HepG2 (cell line): ENCODE data around the gene IRX3. TPM values are rescaled to one million over a fixed set of nuclear protein-coding genes. Genes with fewer than 3 reads are reported as not detected.

Source experiments
- ATAC-seq: fragments of 200-7000 bp; cut with Tn5 transposase; 3 replicates; pipeline ENCODE4 v1.9.1; 2020; ENCODE audit warnings: mild to moderate bottlenecking, moderate library complexity
- BruUV-seq: library from RNA; stranded (reverse); fragments of 400-500 nt; replicated peaks from 2 replicates; lab custom pipeline; 2021; lab: Mats Ljungman, UMichigan
- CTCF ChIA-PET: fragments of 300-600 bp; formaldehyde crosslinking; extraction: SDS; loops from one replicate; lab custom pipeline; 2021; ENCODE audit warnings: low total read pairs, inconsistent platforms, low intra/inter-chr PET ratio; lab: Yijun Ruan, JAX
- POLR2A ChIA-PET: fragments of 350-600 bp; sonication (Branson Sonifier 250); formaldehyde crosslinking; loops from one replicate; lab custom pipeline; 2020; ENCODE audit warnings: antibody characterized with exemption, inconsistent platforms; lab: Yijun Ruan, JAX
- DNase-seq: peaks from one replicate; pipeline ENCODE4 v3.0.0-alpha.2; 2015; ENCODE audit warnings: low spot score
- FAIRE-seq: peaks from 3 replicates; lab custom pipeline; 2011; peaks lifted over from hg19 to GRCh38; lab: Jason Lieb, UNC
- H2AFZ ChIP-seq: one replicate; pipeline ENCODE4 v1.6.1; 2011; ENCODE audit warnings: low read length, inconsistent platforms
- H3K27ac ChIP-seq: fragments of 300-600 bp; 3 replicates; pipeline ENCODE4 v1.8.0; 2011; ENCODE audit warnings: mixed run types, mild to moderate bottlenecking, mixed read lengths, low read length, inconsistent platforms; ENCODE audit not compliant: insufficient read depth; ENCODE audit errors: extremely low read length
- H3K27me3 ChIP-seq, 2 experiments: fragments of 200-600 bp in 1 of 2; 2 replicates in 1 of 2; 3 replicates in 1 of 2; pipeline versions ENCODE4 v1.6.0 to v1.8.0; 2011; ENCODE audit warnings: low read length in 2 of 2, mild to moderate bottlenecking in 2 of 2, moderate library complexity in 2 of 2, inconsistent platforms in 1 of 2; ENCODE audit not compliant: insufficient read depth in 2 of 2, control insufficient read depth in 1 of 2
- H3K36me3 ChIP-seq, 2 experiments: fragments of 200-600 bp in 1 of 2; replicated peaks in 1 of 2; 2 replicates in 1 of 2; 3 replicates in 1 of 2; pipeline versions ENCODE4 v1.5.1 to v1.8.0; 2011; ENCODE audit warnings: low read length in 2 of 2, inconsistent platforms in 1 of 2; ENCODE audit not compliant: insufficient read depth in 2 of 2, control insufficient read depth in 1 of 2
- H3K4me1 ChIP-seq: 2 replicates; pipeline ENCODE4 v1.5.1; 2012; ENCODE audit warnings: low read length, inconsistent platforms; ENCODE audit not compliant: insufficient read depth
- H3K4me2 ChIP-seq: 2 replicates; pipeline ENCODE4 v1.6.0; 2011; ENCODE audit warnings: low read depth, low read length, inconsistent platforms
- H3K4me3 ChIP-seq, 3 experiments: fragments of 200-600 bp in 1 of 3; sonication (generic), shearing (Covaris generic) in 1 of 3; replicated peaks in 1 of 3; 2 replicates each; pipeline ENCODE4 v1.5.1; 2011 to 2016; ENCODE audit warnings: low read length in 3 of 3, inconsistent platforms in 2 of 3, low read depth in 2 of 3, mild to moderate bottlenecking in 2 of 3, control low read depth in 1 of 3, mixed read lengths in 1 of 3; ENCODE audit not compliant: insufficient read depth in 1 of 3
- H3K79me2 ChIP-seq: one replicate; pipeline ENCODE4 v1.6.1; 2011; ENCODE audit warnings: low read length, inconsistent platforms; ENCODE audit not compliant: insufficient read depth
- H3K9ac ChIP-seq: 2 replicates; pipeline ENCODE4 v1.6.0; 2011; ENCODE audit warnings: mild to moderate bottlenecking, low read depth, low read length, inconsistent platforms; ENCODE audit not compliant: insufficient read depth
- H3K9me3 ChIP-seq: 2 replicates; pipeline ENCODE4 v1.5.1; 2012; ENCODE audit warnings: mild to moderate bottlenecking, low read length
- H4K20me1 ChIP-seq: 2 replicates; pipeline ENCODE4 v1.6.0; 2011; ENCODE audit warnings: inconsistent platforms, mild to moderate bottlenecking, low read length, moderate library complexity; ENCODE audit not compliant: insufficient read depth
- JDP2 ChIP-seq: sonication (generic); formaldehyde crosslinking; IDR thresholded peaks from 2 replicates; pipeline ENCODE4 v1.8.1; 2022; ENCODE audit warnings: missing genetic modification reagents, borderline replicate concordance
- SETDB1 ChIP-seq: sonication (generic); formaldehyde crosslinking; IDR thresholded peaks from 2 replicates; pipeline ENCODE4 v1.5.1; 2020; ENCODE audit warnings: missing genetic modification reagents, mild to moderate bottlenecking, borderline replicate concordance
- TGIF2 ChIP-seq: IDR thresholded peaks from 2 replicates; pipeline ENCODE4 v1.6.1; 2016; ENCODE audit warnings: control low read depth, missing compliant biosample characterization
- ZFX ChIP-seq: sonication (generic); formaldehyde crosslinking; IDR thresholded peaks from 2 replicates; pipeline ENCODE4 v1.4.0; 2020; ENCODE audit warnings: mild to moderate bottlenecking, low read depth, missing genetic modification reagents, moderate library complexity
- ZNF460 ChIP-seq: sonication (generic); formaldehyde crosslinking; IDR thresholded peaks from 2 replicates; pipeline ENCODE4 v1.5.1; 2020; ENCODE audit warnings: missing genetic modification reagents, mild to moderate bottlenecking, borderline replicate concordance
- ZNF496 ChIP-seq: sonication (generic); formaldehyde crosslinking; IDR thresholded peaks from 2 replicates; pipeline ENCODE4 v1.8.1; 2023; ENCODE audit warnings: mild to moderate bottlenecking, moderate library complexity, missing genetic modification reagents; ENCODE audit not compliant: insufficient replicate concordance
- ZNF563 ChIP-seq: sonication (generic); formaldehyde crosslinking; IDR thresholded peaks from 2 replicates; pipeline ENCODE4 v1.8.0; 2022; ENCODE audit warnings: mild to moderate bottlenecking, moderate library complexity, missing genetic modification reagents
- ZNF709 ChIP-seq: sonication (generic); formaldehyde crosslinking; IDR thresholded peaks from 2 replicates; pipeline ENCODE4 v1.5.0; 2020; ENCODE audit warnings: mild to moderate bottlenecking, missing genetic modification reagents
- WGBS: methylation state at CpG from one replicate; pipeline ENCODE4 v1.1.6; 2017; ENCODE audit warnings: low lambda C conversion rate; 5-methylcytosine and 5-hydroxymethylcytosine counted together
- in situ Hi-C: cut with HindIII; loops from 2 replicates; pipeline ENCODE4 v1.10.0; 2017; ENCODE audit warnings: low pct_unique_long_range_greater_than_20kb; ENCODE audit not compliant: extremely low pct_ligation_motif_present
- intact Hi-C: fragments of 100-400 bp; cut with micrococcal nuclease; formaldehyde crosslinking; loops from one replicate; pipeline ENCODE4 v1.10.0; 2022; ENCODE audit not compliant: unreplicated experiment
- polyA plus RNA-seq, 8 experiments: library from polyadenylated mRNA; depleted of rRNA in 3 of 8; stranded (reverse) in 7 of 8; unstranded in 1 of 8; fragments of >200 nt; fragmentation: Illumina TruSeq in 4 of 8; extraction: Trizol in 4 of 8; gene quantifications; 2 replicates each; pipeline versions ENCODE4 v1.2.1 to v1.2.3, GENCODE V29; 2011 to 2016; ENCODE audit warnings: low read depth in 4 of 8, missing spikeins in 1 of 8, mixed read lengths in 1 of 8; ENCODE audit not compliant: insufficient read depth in 1 of 8
- total RNA-seq, 5 experiments: library from RNA; depleted of rRNA; stranded (reverse); fragments of >200 nt; fragmentation: Illumina TruSeq; extraction: Trizol; gene quantifications; 2 replicates each; pipeline ENCODE4 v1.2.3, GENCODE V29; 2016; ENCODE audit warnings: low read depth in 1 of 5
- TF ChIP-seq, protein P1 (sequence below): sonication (generic); formaldehyde crosslinking; IDR thresholded peaks from 2 replicates; pipeline ENCODE4 v1.4.0; 2020; ENCODE audit warnings: missing genetic modification reagents, borderline replicate concordance
- TF ChIP-seq, protein P2 (sequence below): sonication (generic); formaldehyde crosslinking; IDR thresholded peaks from 2 replicates; pipeline ENCODE4 v1.9.0; 2021; ENCODE audit warnings: missing genetic modification reagents, borderline replicate concordance
- TF ChIP-seq, protein P3 (sequence below): sonication (generic); formaldehyde crosslinking; IDR thresholded peaks from 2 replicates; pipeline ENCODE4 v1.5.1; 2020; ENCODE audit warnings: missing genetic modification reagents, mild to moderate bottlenecking, borderline replicate concordance

IRX3 gene
- total and polyA plus RNA-seq, 2 of the 13 experiments (the other 11 are each of a cell fraction or from before 2014, with no cell fraction given) = 9.2 to 16.4 TPM

DNA sequence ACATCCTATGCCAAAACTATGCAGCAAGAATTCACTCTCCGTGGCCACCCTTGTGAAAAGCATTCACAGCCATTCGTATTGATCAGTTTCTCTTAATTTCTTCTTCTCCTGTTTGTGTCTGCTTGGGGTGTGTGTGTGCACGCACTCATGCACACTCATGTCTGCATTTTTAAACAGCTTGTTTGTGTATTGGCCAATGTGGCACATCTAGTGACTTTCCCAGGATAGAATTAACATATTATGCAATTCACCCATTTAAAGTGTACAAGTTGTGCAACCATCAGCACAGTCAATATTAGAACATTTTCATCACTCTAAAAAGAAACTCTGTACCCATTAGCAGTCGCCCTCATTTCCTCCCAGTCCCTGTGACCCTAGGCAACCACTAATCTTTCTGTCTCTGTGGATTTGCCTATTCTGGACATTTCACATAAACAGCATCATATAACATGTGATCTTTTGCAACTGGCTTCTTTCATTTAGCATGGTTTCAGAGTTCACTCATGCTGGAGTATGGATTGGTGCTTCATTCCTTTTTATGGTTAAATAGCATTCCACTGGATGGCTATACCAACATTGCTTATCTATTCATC is 20.1 kb downstream of the IRX3 start (continued):
- TF ChIP-seq, protein P1, sequence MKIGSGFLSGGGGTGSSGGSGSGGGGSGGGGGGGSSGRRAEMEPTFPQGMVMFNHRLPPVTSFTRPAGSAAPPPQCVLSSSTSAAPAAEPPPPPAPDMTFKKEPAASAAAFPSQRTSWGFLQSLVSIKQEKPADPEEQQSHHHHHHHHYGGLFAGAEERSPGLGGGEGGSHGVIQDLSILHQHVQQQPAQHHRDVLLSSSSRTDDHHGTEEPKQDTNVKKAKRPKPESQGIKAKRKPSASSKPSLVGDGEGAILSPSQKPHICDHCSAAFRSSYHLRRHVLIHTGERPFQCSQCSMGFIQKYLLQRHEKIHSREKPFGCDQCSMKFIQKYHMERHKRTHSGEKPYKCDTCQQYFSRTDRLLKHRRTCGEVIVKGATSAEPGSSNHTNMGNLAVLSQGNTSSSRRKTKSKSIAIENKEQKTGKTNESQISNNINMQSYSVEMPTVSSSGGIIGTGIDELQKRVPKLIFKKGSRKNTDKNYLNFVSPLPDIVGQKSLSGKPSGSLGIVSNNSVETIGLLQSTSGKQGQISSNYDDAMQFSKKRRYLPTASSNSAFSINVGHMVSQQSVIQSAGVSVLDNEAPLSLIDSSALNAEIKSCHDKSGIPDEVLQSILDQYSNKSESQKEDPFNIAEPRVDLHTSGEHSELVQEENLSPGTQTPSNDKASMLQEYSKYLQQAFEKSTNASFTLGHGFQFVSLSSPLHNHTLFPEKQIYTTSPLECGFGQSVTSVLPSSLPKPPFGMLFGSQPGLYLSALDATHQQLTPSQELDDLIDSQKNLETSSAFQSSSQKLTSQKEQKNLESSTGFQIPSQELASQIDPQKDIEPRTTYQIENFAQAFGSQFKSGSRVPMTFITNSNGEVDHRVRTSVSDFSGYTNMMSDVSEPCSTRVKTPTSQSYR = peak; percentile 57; the same call in 1 of the 2 replicates
- no peak; the same call in 1 of the 2 replicates for TF ChIP-seq TGIF2

DNA sequence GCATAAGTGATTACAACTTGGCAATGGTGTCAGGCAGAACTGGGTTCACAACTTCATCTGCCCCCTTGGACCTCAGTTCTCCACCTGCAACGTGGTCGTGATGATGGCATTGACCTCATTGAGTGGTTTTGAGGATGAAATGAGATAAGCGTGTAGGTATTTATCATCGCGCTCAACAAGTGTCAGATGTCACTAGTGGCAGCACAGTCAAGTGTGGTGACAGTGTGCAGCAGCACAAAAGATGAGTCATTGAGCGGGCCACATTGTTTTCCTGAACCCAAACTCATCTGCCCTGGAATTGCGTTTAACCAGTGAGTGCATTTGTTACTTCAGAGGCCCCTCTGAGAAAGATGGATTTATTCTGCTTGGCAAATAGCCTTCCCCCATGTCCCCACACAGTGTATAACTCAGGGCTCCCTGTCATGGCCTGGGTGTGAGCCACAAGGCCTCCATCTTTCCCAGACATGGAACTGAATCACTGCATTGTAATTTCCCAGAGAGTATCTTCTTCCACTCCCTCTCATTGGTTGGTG is 20.9 kb downstream of the IRX3 start:
- ChIA-PET CTCF (no interaction called here), POLR2A (no interaction called here)
- Histone ChIP-seq H3K4me3 (no peak overlapping the region), H3K79me2 (no peaks in the 10 kb centered on the region), H3K4me2 (peak overlapping the region; percentile 40), H3K4me1 (peaks cover 46% of the 10 kb centered on the region), H3K9me3 (no peaks in the 10 kb centered on the region), H4K20me1 (no peaks in the 10 kb centered on the region), H2AFZ (no peak overlapping the region), H3K27ac (peak overlapping the region; percentile 53), H3K36me3 (no peaks in the 10 kb centered on the region), H3K9ac (peak overlapping the region; percentile 23; the same call in 1 of the 2 replicates), H3K27me3 (no peaks in the 10 kb centered on the region)
- FAIRE-seq (no peak), ATAC-seq (peak; percentile 56), DNase-seq (peak; percentile 65)
- 24% methylated on average over 6 of the region's 7 CpGs for WGBS
- no TSS peak for BruUV-seq
- in situ Hi-C loops (no loop called here), intact Hi-C loops (loop anchor here (5.0 kb wide), 1 partner anchor 88 kb away; no protein-coding TSS in a partner anchor)
- TF ChIP-seq, protein P2, sequence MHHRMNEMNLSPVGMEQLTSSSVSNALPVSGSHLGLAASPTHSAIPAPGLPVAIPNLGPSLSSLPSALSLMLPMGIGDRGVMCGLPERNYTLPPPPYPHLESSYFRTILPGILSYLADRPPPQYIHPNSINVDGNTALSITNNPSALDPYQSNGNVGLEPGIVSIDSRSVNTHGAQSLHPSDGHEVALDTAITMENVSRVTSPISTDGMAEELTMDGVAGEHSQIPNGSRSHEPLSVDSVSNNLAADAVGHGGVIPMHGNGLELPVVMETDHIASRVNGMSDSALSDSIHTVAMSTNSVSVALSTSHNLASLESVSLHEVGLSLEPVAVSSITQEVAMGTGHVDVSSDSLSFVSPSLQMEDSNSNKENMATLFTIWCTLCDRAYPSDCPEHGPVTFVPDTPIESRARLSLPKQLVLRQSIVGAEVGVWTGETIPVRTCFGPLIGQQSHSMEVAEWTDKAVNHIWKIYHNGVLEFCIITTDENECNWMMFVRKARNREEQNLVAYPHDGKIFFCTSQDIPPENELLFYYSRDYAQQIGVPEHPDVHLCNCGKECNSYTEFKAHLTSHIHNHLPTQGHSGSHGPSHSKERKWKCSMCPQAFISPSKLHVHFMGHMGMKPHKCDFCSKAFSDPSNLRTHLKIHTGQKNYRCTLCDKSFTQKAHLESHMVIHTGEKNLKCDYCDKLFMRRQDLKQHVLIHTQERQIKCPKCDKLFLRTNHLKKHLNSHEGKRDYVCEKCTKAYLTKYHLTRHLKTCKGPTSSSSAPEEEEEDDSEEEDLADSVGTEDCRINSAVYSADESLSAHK (CRISPR knock-in tag) = no peak
- TF ChIP-seq ZNF496 (CRISPR knock-in tag) (no peak), JDP2 (CRISPR knock-in tag) (no peak), SETDB1 (CRISPR knock-in tag) (no peak), ZNF563 (CRISPR knock-in tag) (no peak), ZNF460 (CRISPR knock-in tag) (no peak), ZNF709 (no peak), ZFX (CRISPR knock-in tag) (no peak)
- TF ChIP-seq, protein P3, sequence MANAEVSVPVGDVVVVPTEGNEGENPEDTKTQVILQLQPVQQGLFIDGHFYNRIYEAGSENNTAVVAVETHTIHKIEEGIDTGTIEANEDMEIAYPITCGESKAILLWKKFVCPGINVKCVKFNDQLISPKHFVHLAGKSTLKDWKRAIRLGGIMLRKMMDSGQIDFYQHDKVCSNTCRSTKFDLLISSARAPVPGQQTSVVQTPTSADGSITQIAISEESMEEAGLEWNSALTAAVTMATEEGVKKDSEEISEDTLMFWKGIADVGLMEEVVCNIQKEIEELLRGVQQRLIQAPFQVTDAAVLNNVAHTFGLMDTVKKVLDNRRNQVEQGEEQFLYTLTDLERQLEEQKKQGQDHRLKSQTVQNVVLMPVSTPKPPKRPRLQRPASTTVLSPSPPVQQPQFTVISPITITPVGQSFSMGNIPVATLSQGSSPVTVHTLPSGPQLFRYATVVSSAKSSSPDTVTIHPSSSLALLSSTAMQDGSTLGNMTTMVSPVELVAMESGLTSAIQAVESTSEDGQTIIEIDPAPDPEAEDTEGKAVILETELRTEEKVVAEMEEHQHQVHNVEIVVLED (CRISPR knock-in tag) = no peak
